ENCODE measurements around the gene ATOH1.

- TF ChIP-seq, protein P1, sequence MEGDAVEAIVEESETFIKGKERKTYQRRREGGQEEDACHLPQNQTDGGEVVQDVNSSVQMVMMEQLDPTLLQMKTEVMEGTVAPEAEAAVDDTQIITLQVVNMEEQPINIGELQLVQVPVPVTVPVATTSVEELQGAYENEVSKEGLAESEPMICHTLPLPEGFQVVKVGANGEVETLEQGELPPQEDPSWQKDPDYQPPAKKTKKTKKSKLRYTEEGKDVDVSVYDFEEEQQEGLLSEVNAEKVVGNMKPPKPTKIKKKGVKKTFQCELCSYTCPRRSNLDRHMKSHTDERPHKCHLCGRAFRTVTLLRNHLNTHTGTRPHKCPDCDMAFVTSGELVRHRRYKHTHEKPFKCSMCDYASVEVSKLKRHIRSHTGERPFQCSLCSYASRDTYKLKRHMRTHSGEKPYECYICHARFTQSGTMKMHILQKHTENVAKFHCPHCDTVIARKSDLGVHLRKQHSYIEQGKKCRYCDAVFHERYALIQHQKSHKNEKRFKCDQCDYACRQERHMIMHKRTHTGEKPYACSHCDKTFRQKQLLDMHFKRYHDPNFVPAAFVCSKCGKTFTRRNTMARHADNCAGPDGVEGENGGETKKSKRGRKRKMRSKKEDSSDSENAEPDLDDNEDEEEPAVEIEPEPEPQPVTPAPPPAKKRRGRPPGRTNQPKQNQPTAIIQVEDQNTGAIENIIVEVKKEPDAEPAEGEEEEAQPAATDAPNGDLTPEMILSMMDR (IDR thresholded peaks at IDR 0.05), result no peak
- TF ChIP-seq POLR2AphosphoS5 (IDR thresholded peaks at IDR 0.05), result no peak
These were observed 14.2 kb downstream of the ATOH1 start for GRCh38 chr4:93842601-93843252.
